HG02798 (cell line): ENCODE measurements around the gene DENND1A.

Source experiments
- ATAC-seq: cut with Tn5 transposase; IDR thresholded peaks from one replicate; pipeline ENCODE4 v1.9.1; 2021; ENCODE audit warnings: mild to moderate bottlenecking; ENCODE audit not compliant: unreplicated experiment, poor library complexity

The DENND1A gene

GRCh38 chr9:123391233-123391632 lies 538.7 kb downstream of the DENND1A start:
- ATAC-seq: no peak

GRCh38 chr9:123390337-123391135 lies 539.4 kb downstream of the DENND1A start:
- no peak for ATAC-seq

GRCh38 chr9:123389698-123390097 lies 540.2 kb downstream of the DENND1A start:
- no peak for ATAC-seq

GRCh38 chr9:123389070-123389469 lies 540.9 kb downstream of the DENND1A start:
- ATAC-seq: no peak

- ATAC-seq: no peak
Observed at GRCh38 chr9:123387686-123388085, 542.2 kb downstream of the DENND1A start.

- no peak for ATAC-seq
Observed at GRCh38 chr9:123383512-123384170, 546.3 kb downstream of the DENND1A start.

- no peak for ATAC-seq
Observed at GRCh38 chr9:123382653-123383511, 547.0 kb downstream of the DENND1A start.

- no peak for ATAC-seq
Observed at GRCh38 chr9:123380852-123381705, 548.8 kb downstream of the DENND1A start.

GRCh38 chr9:123378956-123379660 lies 550.8 kb downstream of the DENND1A start:
- ATAC-seq: no peak

GRCh38 chr9:123378025-123378424 lies 551.9 kb downstream of the DENND1A start:
- no peak for ATAC-seq

GRCh38 chr9:123377211-123377971 lies 552.5 kb downstream of the DENND1A start:
- ATAC-seq: no peak

GRCh38 chr9:123376218-123377071 lies 553.5 kb downstream of the DENND1A start:
- ATAC-seq: no peak

GRCh38 chr9:123375469-123376132 lies 554.3 kb downstream of the DENND1A start:
- ATAC-seq: no peak

GRCh38 chr9:123373946-123374345 lies 556.0 kb downstream of the DENND1A start:
- ATAC-seq: no peak

GRCh38 chr9:123373447-123373923 lies 556.4 kb downstream of the DENND1A start:
- ATAC-seq: no peak

- no peak for ATAC-seq
Observed at GRCh38 chr9:123372766-123373446, 557.0 kb downstream of the DENND1A start.
